Measurements from ENCODE around the gene PJA2. TPM values are rescaled to one million over a fixed set of nuclear protein-coding genes. Genes with fewer than 3 reads are reported as not detected.

PJA2 gene
- total and polyA plus RNA-seq, 2 of the 8 experiments (the other 6 are each of a cell fraction or from before 2014, with no cell fraction given) = 15.3 to 47.7 TPM

GRCh38 chr5:109315245-109315644, 94.5 kb downstream of the PJA2 start:
- POLR2A ChIA-PET (ENCODE audit: partially characterized antibody) = no interaction called here
- CTCF ChIA-PET (ENCODE audit: partially characterized antibody) = interaction anchor here (1.3 to 2.4 kb wide), 3 partner anchors 14 to 794 kb away, joined by 3 to 5 read pairs (median 5); no protein-coding TSS in a partner anchor
- TF ChIP-seq SP4 (IDR thresholded peaks at IDR 0.05; ENCODE audit: low read length) (no peak), E2F6 (IDR thresholded peaks at IDR 0.05) (no peak), JUND (IDR thresholded peaks at IDR 0.05; ENCODE audit: low read length) (no peak), PHF8 (conservative IDR thresholded peaks at IDR 0.05; ENCODE audit: low read depth, low read length) (no peak), POLR2AphosphoS5 (IDR thresholded peaks at IDR 0.05; ENCODE audit: low read depth, low read length) (no peak), TBP (IDR thresholded peaks at IDR 0.05; ENCODE audit: low read depth, low read length) (no peak), RFX5 (IDR thresholded peaks at IDR 0.05; ENCODE audit: borderline replicate concordance, low read depth, low read length) (no peak)

More at GRCh38 chr5:109315245-109315644, 94.5 kb downstream of the PJA2 start:
- Histone ChIP-seq H3K14ac (ENCODE audit: insufficient read length) (no peak overlapping the region), H3K79me1 (ENCODE audit: low read depth, low read length) (no peaks in the 10 kb centered on the region), H3K27ac (ENCODE audit: low read depth, low read length) (no peak overlapping the region), H3K36me3 (ENCODE audit: control insufficient read depth in 2 of 4, insufficient read depth in 4 of 4, low read length in 3 of 4) (no peaks in the 10 kb centered on the region; a peak in 1 of 8 replicates), H3K4me1 (replicated peaks in 1 of 4; ENCODE audit: control insufficient read depth in 3 of 4, insufficient read depth in 4 of 4, low read length in 3 of 4) (no peaks in the 10 kb centered on the region), H3K4ac (replicated peaks; ENCODE audit: insufficient read length, low read depth, low read length) (no peak overlapping the region), H3K9ac (replicated peaks in 1 of 4; ENCODE audit: extremely low read depth in 1 of 4, low read depth in 3 of 4, low read length in 3 of 4) (no peak overlapping the region), H4K5ac (ENCODE audit: insufficient read length, low read depth, low read length) (no peak overlapping the region), H4K91ac (replicated peaks; ENCODE audit: insufficient read length, low read length) (no peak overlapping the region), H3K27me3 (replicated peaks in 1 of 4; ENCODE audit: control insufficient read depth in 3 of 4, extremely low read depth in 1 of 4, insufficient read depth in 3 of 4, low read length in 3 of 4) (no peaks in the 10 kb centered on the region), H4K20me1 (replicated peaks in 1 of 2; ENCODE audit: control insufficient read depth in 1 of 2, insufficient read depth in 2 of 2, low read length in 2 of 2) (no peaks in the 10 kb centered on the region), H2BK20ac (ENCODE audit: low read length) (no peak overlapping the region), H3K9me3 (ENCODE audit: insufficient read depth in 2 of 2, low read depth in 1 of 2, low read length in 1 of 2) (no peaks in the 10 kb centered on the region), H2AFZ (ENCODE audit: low read length) (no peak overlapping the region), H3K79me2 (ENCODE audit: control insufficient read depth in 1 of 2, insufficient read depth in 2 of 2, low read length in 2 of 2) (no peaks in the 10 kb centered on the region), H2AK5ac (ENCODE audit: low read depth, low read length) (no peak overlapping the region), H3K23me2 (ENCODE audit: low read depth, low read length) (no peaks in the 10 kb centered on the region), H4K8ac (ENCODE audit: extremely low read depth, insufficient read depth, low read length) (no peak overlapping the region), H3K23ac (ENCODE audit: insufficient read length) (no peak overlapping the region), H3K18ac (ENCODE audit: extremely low read depth, low read length) (no peak overlapping the region), H2BK120ac (replicated peaks; ENCODE audit: low read depth, low read length) (no peak overlapping the region), H3K56ac (replicated peaks; ENCODE audit: insufficient read length, low read depth, low read length) (no peak overlapping the region), H2BK15ac (ENCODE audit: low read length) (no peak overlapping the region), H2BK12ac (ENCODE audit: low read depth, low read length) (no peak overlapping the region), H3K4me2 (ENCODE audit: insufficient read depth in 1 of 2, low read depth in 2 of 2, low read length in 2 of 2) (no peak overlapping the region), H2BK5ac (ENCODE audit: low read depth, low read length) (no peak overlapping the region), H3K4me3 (ENCODE audit: extremely low read depth in 1 of 4, insufficient read depth in 2 of 4, low read depth in 3 of 4, low read length in 4 of 4) (no peak overlapping the region)
- FAIRE-seq = no peak
- no peak for DNase-seq (ENCODE audit: low read depth in 1 of 2, low spot score in 2 of 2)
- WGBS, 2 experiments (ENCODE audit: extremely low coverage in 1 of 2, insufficient coverage in 1 of 2, insufficient read length in 1 of 2, insufficient replicate concordance in 2 of 2, low coverage in 1 of 2, low lambda C conversion rate in 2 of 2, missing lambda C conversion rate in 1 of 2) = 100% methylated on average over 1 of the region's 1 CpG; no CpG with 5 or more reads in 1 of the 2 experiments

Data from H1 (cell line).